HL-60 (cell line): ENCODE results near the gene BCL7C.

Source experiments
- DNase-seq, 2 experiments: peaks; one replicate each; pipeline ENCODE4 v3.0.0-alpha.2; 2010 to 2020; ENCODE audit warnings: low read depth in 1 of 2, low spot score in 1 of 2
- H3K27ac ChIP-seq: fragments of 250-450 bp; sonication (Bioruptor Pico); replicated peaks from 2 replicates; pipeline ENCODE4 v1.5.1; 2020; ENCODE audit warnings: mild to moderate bottlenecking, moderate library complexity
- H3K27me3 ChIP-seq: fragments of 250-450 bp; sonication (Bioruptor Pico); 2 replicates; pipeline ENCODE4 v1.5.1; 2021; ENCODE audit warnings: mild to moderate bottlenecking, moderate library complexity; ENCODE audit not compliant: insufficient read depth, poor library complexity, severe bottlenecking
- H3K4me3 ChIP-seq: replicated peaks from 2 replicates; pipeline ENCODE4 v1.5.1; 2011; ENCODE audit warnings: mild to moderate bottlenecking, control low read depth, low read length; ENCODE audit not compliant: insufficient read depth
- GABPA ChIP-seq: IDR thresholded peaks from 2 replicates; pipeline ENCODE4 v1.6.1; 2012; ENCODE audit warnings: low read depth
- POLR2AphosphoS5 ChIP-seq: IDR thresholded peaks from 2 replicates; pipeline ENCODE4 v1.6.1; 2012; ENCODE audit warnings: low read depth
- SPI1 ChIP-seq: IDR thresholded peaks from 2 replicates; pipeline ENCODE4 v1.6.1; 2012; ENCODE audit warnings: low read depth, mild to moderate bottlenecking, borderline replicate concordance
- TF ChIP-seq, protein P1 (sequence below): IDR thresholded peaks from 2 replicates; pipeline ENCODE4 v1.6.1; 2012; ENCODE audit warnings: low read depth; ENCODE audit not compliant: insufficient replicate concordance
- TF ChIP-seq, protein P2 (sequence below): IDR thresholded peaks from one replicate; pipeline ENCODE4 v1.5.1; 2011; ENCODE audit warnings: low read length, control low read depth, inconsistent platforms; ENCODE audit not compliant: insufficient read depth

BCL7C gene

DNA sequence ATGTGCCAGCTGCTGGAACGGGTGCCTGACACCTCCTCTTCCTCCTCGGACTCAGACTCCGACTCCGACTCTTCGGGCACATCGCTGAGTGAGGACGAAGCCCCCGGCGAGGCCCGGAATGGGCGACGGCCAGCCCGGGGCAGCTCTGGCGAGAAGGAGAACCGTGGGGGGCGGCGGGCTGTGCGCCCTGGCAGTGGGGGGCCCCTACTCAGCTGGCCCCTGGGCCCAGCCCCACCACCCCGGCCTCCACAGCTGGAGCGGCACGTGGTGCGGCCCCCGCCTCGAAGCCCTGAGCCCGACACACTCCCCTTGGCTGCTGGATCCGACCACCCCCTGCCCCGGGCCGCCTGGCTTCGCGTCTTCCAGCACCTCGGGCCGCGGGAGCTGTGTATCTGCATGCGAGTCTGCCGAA lies 36.3 kb upstream of the BCL7C start:
- no peak overlapping the region for H3K4me3 ChIP-seq
- no peak for DNase-seq
- no peak overlapping the region for H3K27ac ChIP-seq
- no peaks in the 10 kb centered on the region for H3K27me3 ChIP-seq
- TF ChIP-seq GABPA (no peak), POLR2AphosphoS5 (no peak), SPI1 (no peak)
- TF ChIP-seq, protein P1, sequence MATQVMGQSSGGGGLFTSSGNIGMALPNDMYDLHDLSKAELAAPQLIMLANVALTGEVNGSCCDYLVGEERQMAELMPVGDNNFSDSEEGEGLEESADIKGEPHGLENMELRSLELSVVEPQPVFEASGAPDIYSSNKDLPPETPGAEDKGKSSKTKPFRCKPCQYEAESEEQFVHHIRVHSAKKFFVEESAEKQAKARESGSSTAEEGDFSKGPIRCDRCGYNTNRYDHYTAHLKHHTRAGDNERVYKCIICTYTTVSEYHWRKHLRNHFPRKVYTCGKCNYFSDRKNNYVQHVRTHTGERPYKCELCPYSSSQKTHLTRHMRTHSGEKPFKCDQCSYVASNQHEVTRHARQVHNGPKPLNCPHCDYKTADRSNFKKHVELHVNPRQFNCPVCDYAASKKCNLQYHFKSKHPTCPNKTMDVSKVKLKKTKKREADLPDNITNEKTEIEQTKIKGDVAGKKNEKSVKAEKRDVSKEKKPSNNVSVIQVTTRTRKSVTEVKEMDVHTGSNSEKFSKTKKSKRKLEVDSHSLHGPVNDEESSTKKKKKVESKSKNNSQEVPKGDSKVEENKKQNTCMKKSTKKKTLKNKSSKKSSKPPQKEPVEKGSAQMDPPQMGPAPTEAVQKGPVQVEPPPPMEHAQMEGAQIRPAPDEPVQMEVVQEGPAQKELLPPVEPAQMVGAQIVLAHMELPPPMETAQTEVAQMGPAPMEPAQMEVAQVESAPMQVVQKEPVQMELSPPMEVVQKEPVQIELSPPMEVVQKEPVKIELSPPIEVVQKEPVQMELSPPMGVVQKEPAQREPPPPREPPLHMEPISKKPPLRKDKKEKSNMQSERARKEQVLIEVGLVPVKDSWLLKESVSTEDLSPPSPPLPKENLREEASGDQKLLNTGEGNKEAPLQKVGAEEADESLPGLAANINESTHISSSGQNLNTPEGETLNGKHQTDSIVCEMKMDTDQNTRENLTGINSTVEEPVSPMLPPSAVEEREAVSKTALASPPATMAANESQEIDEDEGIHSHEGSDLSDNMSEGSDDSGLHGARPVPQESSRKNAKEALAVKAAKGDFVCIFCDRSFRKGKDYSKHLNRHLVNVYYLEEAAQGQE: no peak
- TF ChIP-seq, protein P2, sequence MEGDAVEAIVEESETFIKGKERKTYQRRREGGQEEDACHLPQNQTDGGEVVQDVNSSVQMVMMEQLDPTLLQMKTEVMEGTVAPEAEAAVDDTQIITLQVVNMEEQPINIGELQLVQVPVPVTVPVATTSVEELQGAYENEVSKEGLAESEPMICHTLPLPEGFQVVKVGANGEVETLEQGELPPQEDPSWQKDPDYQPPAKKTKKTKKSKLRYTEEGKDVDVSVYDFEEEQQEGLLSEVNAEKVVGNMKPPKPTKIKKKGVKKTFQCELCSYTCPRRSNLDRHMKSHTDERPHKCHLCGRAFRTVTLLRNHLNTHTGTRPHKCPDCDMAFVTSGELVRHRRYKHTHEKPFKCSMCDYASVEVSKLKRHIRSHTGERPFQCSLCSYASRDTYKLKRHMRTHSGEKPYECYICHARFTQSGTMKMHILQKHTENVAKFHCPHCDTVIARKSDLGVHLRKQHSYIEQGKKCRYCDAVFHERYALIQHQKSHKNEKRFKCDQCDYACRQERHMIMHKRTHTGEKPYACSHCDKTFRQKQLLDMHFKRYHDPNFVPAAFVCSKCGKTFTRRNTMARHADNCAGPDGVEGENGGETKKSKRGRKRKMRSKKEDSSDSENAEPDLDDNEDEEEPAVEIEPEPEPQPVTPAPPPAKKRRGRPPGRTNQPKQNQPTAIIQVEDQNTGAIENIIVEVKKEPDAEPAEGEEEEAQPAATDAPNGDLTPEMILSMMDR: no peak

DNA sequence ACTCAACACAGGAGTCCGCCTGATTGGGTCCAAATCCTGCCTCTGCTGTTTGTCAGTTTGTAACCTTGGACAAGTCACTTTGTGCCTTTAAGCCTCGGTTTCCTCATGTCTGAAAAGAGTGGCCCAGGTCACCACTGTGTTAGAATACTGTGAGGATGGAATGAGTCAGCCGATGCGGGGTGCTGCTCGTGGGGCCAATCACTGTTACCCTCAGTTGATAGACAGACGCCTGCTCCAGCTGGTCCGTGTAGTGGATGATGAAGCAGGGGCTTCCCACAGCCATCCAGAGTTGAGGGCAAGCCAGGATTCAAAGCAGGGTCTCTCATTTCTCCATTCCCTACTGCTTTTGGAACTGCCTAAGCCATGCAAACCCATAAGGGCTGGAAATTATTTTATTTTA lies 35.3 kb upstream of the BCL7C start:
- TF ChIP-seq, protein P2: no peak
- TF ChIP-seq GABPA (no peak), SPI1 (no peak), POLR2AphosphoS5 (no peak)
- TF ChIP-seq, protein P1: no peak
- Histone ChIP-seq H3K27me3 (no peaks in the 10 kb centered on the region), H3K27ac (no peak overlapping the region), H3K4me3 (no peak overlapping the region)
- DNase-seq: no peak

DNA sequence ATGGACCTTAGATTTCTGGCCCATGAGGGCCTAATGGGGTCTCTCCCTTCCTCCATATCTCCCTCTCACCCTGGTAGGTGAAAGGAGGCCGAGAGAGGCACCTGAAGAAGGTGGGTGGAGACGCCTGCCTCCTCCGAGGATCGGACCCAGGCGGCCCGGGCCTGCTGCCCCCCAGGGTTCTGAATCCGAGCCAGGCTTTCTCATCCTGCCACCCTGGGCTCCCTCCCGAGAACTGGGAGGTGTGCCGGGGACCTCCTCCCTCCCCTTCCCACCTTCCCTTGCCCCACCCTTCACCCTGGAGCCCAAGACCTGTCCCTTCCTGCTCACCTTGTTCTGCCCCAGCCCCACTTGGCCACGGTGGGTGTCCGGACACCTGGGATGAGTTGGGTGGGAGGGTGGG lies 34.5 kb upstream of the BCL7C start:
- H3K27ac ChIP-seq: no peak overlapping the region
- no peak for DNase-seq

More for the DNA sequence above, 34.5 kb upstream of the BCL7C start:
- no peak overlapping the region for H3K4me3 ChIP-seq
- no peaks in the 10 kb centered on the region for H3K27me3 ChIP-seq
- no peak for TF ChIP-seq POLR2AphosphoS5
- TF ChIP-seq, protein P2: no peak
- no peak for TF ChIP-seq GABPA
- TF ChIP-seq, protein P1: no peak
- no peak for TF ChIP-seq SPI1
